Fibroblast of lung (primary cell): ENCODE data around the gene OFD1.

ENCODE experiments used
- CTCF ChIP-seq, 2 donors: IDR thresholded peaks in 1 of 2; conservative IDR thresholded peaks in 1 of 2; 1 replicate in 1 of 2; 2 replicates in 1 of 2; pipeline ENCODE4 v1.5.1; 2011 to 2012; ENCODE audit warnings: low read length in 2 of 2, control low read depth in 1 of 2, inconsistent platforms in 1 of 2, low read depth in 1 of 2, mild to moderate bottlenecking in 1 of 2
- EZH2 ChIP-seq: IDR thresholded peaks from 2 replicates; pipeline ENCODE4 v1.5.1; 2012; ENCODE audit warnings: low read length, control low read depth, mild to moderate bottlenecking; ENCODE audit errors: missing control alignments

GRCh38 chrX:13733506-13733905, 1.0 kb upstream of the OFD1 start:
- TF ChIP-seq EZH2 (no peak), CTCF (conservative IDR thresholded peaks at IDR 0.05 in 1 of 2, IDR thresholded peaks at IDR 0.05 in 1 of 2; ENCODE audit: low read depth in 1 of 2, low read length in 2 of 2) (no peak)
